Activated gamma-delta T cell treated with Interleukin-2 at 50 U/mL for 16 hours (primary cell): Measurements from ENCODE around the gene SLC17A4.
"Not testable (repeated sequence)": the region's sequence is repeated elsewhere in the genome, so short reads cannot be mapped to it uniquely, and the experiment has no call there.

Source experiments
- DNase-seq: peaks from one replicate; pipeline ENCODE4 v3.0.0-alpha.2; 2020

The SLC17A4 gene, protein sequence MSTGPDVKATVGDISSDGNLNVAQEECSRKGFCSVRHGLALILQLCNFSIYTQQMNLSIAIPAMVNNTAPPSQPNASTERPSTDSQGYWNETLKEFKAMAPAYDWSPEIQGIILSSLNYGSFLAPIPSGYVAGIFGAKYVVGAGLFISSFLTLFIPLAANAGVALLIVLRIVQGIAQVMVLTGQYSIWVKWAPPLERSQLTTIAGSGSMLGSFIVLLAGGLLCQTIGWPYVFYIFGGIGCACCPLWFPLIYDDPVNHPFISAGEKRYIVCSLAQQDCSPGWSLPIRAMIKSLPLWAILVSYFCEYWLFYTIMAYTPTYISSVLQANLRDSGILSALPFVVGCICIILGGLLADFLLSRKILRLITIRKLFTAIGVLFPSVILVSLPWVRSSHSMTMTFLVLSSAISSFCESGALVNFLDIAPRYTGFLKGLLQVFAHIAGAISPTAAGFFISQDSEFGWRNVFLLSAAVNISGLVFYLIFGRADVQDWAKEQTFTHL

DNA sequence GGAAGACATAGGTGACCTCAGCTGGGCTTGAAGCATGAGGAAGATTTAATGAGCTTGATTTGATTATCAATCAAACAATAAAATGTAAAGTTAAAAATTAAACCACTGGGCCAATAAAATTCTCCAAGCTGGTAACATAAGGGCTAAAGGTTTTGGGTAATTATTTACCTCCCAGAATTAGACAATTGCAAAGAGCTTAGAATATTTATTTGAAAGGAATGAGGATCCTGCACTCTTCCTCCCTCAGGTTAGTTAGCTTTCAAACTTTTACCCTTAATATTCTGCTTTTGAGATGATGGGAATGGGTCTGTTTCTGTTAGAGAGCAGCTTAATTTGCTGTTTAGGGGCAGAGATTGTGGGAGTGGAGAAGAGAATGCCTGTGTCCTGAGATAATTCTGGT lies at the start of gene SLC17A4:
SLC17A4 (plus strand) TSS at position 208 of the 400 bp plus-strand sequence. CDS start 7,221 bp downstream, outside the sequence.
- no peak for DNase-seq

DNA sequence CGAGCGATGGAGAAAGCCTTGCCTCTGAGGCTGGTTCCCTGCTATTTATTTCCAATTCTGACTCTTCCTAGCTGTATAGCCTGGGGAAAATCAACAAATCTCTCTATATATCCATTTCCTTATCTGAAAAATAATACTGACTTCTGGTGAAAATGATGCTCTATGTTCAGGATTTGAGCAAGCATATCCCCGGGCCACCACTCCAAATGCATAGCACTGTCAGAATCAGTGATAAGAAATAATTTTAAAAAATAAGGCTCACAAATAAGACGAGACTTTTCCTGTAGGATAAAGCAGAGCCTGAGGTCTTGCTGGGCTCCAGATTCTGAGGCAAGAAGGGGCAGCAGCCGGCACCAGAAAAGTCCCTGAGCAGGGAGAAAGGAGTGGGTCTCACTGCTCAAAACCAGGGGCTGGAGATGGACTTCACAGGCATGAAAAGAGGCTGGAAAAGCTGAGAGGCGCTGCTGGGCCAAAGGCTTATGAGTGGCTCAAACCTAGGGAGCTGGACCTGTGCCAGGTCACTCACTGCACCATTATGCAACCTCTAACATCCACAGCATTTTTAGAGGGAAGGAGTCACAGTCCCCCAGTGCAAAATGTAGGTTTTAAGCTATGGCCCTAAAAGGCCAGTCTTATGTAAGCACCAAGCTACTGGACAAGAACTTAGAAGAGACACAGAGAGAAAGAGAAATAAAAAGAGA lies 48.1 kb upstream of the SLC17A4 start:
- no peak for DNase-seq

DNA sequence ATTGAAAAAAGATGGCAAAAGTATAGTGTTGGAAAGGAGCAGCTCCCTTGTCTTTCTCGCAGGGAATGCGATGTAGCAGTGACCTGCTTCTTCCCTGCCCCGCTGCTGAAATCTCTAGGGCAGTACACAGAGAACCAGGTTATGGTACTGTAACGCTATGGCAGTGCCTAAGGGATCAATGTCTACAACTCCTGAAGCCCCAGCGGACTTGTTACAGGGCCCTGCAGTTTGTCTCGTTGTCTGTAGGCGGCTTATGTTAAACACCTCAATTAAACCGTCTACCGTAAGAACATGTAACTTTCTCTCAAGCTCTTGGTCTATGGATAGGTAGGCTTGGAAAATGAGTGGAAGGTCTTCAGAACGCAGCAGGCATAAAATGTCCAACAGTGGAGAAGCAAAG lies 44.8 kb upstream of the SLC17A4 start:
- DNase-seq = no peak

DNA sequence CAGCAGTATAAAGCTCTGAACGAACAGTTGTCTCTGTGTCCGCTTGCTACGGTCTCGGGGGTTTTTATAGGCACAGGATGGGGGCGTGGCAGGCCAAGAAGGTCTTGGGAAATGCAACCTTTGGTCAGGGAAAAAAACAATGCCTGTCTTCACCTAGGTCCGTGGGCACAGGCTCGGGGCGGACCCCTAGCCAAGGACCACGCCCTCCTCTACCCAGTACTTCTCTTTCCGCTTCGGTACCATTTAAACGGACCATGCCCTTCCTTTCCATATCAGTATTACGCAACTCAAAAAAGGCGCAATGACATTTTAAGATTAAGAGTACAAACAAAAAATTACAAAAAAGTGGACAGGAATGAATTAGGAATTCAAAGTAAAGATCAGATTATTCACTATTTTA lies 44.3 kb upstream of the SLC17A4 start:
- no peak for DNase-seq

DNA sequence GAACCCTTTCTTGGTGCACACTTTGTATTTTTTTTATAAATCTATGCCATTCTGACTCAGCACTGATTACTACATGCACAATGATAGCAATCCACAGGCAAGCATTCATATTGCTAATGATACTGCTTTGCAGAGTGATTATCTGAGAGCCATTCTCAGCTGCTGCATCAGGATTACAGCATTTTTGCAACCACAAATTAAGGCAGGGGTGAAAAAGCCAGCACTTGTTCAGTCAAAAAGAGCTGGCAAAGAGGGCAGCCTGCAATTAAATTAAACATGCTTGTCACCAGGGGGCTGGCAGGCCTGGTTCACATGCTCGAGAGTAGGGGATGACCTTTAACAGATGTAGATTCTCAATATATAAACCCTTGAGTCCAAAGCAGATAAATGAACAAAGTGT lies 40.7 kb upstream of the SLC17A4 start:
- DNase-seq = no peak

DNA sequence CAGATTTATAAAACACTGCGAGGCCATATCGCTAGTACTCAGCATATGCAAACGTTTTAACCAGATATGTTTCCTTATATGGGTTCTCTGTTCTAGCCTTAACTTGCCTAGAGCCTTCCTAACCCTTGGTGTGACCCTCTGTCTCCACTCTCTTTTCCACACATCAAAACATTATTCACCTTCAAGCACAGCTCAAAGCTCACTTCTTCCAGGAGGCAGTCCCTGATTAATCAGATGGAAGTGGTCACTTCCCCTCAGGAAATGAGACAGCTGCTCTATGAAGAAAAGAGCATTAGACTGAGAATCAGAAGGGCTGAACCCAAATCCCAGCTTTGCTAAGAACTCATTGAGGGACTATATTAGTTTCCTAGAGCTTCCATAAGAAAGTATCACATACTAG lies 39.8 kb upstream of the SLC17A4 start:
- DNase-seq = no peak

DNA sequence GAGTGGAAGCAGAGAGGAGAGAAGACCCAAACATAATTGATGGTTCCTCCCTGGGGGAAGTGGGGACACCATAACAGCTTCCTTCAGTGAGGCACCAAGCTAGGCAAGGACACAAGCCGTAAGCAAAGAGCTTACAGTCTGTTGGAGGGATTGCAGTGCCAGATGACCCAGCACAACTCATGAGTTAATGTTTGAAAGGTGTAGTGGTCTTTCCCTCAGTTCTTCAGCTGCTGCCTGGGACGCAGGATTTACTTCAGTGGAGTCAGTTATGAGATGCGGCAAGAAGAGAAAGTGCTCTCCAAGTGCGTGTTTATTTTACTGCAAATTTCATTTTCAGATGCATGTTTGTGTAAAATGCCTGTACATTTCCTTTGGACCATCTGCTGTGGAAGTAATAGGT lies 38.7 kb upstream of the SLC17A4 start:
- DNase-seq = no peak

DNA sequence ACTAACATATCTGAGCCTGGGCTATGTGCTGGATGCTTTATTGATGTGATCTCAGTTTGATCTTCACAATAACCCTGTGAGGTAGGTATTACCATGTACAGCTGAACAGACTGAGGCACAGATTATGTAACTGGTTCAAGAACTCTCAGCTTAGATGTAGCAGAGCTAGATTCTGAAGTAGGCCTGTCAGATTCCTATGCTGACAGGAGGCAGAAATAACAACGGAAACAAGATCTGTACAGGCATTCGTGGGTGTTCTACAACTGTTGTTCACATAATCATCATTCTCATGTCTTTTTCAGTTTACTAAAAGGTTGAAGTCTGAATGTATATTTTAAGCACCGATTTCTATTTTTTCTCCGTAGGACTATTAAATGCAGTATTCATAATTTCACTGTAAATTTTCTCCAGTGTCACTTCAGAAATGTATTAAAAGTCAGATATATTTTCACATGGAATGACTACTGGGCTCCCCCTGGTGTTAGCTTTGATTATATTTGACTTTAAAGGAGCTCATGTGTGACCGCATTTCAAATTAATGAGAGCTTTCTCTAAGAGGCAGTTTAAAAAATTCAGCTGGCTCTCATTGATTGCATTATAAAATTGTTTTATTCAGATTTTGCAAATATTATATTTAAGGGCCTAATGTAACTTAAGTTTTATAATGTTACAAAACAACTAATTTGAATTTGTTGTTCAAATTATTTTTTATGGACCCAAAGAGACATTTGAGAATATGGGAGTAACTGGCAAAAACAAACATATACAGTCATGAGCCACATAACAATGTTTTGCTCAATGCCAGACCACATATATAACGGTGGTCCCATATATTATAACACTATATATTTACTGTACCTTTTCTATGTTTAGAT lies 36.4 kb upstream of the SLC17A4 start:
- no peak for DNase-seq

DNA sequence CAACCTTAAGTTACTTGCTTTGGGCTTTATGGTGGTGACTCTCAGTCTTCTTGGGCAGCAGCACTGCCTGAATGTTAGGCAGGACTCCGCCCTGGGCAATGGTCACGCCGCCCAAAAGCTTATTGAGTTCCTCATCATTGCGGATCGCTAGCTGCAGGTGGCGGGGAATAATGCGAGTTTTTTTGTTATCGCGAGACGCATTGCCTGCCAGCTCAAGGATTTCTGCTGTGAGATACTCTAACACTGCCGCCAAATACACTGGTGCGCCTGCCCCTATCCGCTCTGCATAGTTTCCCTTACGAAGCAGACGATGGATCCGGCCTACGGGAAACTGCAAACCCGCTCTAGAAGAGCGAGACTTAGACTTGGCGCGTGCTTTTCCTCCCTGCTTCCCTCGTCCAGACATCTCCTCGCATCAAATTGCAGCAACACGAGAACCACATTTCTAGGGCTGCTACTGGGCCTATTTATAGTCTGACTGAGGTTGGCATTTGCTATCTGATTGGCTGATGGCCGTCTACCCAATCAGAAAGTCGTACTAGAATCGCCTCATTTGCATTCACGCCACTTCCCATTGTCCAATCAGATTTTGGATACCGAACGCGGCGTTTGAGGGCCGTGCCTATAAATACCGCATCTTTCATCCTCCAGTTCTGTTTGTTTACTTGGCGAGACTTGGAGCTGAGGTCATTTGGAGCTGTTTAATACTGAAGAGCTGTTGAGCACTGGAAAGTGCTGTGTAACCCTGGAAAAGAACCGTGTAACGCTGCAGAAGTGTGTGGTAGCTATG lies 28.2 kb upstream of the SLC17A4 start:
- DNase-seq = no peak

DNA sequence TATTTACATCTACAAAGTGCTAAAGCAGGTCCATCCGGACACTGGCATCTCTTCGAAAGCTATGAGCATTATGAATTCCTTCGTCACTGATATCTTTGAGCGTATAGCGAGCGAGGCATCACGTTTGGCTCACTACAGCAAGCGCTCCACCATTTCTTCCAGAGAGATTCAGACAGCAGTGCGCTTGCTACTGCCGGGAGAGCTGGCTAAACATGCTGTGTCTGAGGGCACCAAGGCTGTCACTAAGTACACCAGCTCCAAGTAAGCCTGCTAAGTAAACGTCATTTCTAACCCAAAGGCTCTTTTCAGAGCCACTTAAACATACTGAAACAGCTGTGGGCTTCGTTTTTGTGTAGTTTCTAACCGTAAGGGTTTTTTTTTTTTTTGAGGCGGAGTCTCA lies 27.5 kb upstream of the SLC17A4 start:
- DNase-seq = no peak

DNA sequence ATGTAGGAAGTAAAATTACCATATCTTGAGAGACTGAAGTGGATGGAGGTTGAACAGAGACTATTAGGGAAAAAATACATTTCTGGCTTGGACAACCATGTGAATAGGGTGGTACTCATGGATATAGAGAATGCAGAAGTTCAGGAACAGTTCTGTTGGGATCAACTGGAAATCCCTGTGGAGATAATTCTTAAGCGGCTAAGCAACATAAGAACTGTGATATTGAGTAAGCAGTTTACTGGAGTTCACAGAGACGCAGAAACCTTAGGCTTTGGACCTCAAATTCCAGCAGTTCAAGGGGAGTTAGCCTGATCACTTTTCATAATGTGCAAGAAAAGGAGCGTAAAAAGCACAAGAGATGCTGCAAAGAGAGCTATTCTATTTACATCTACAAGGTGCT lies 23.6 kb upstream of the SLC17A4 start:
- no peak for DNase-seq

DNA sequence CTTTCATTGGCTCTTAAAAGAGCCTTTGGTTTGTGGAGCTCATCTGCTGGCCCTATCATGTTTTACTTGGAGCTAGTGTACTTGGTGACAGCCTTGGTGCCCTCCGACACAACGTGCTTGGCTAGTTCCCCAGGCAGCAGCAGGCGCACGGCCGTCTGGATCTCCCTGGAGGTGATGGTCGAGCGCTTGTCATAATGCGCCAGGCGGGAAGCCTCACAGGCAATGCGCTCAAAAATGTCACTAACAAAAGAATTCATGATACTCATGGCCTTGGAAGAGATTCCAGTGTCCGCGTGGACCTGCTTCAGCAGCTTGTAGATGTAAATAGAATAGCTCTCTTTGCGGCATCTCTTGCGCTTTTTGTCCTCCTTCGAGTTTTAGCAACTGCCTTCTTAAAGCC lies 22.8 kb upstream of the SLC17A4 start:
- DNase-seq = no peak

DNA sequence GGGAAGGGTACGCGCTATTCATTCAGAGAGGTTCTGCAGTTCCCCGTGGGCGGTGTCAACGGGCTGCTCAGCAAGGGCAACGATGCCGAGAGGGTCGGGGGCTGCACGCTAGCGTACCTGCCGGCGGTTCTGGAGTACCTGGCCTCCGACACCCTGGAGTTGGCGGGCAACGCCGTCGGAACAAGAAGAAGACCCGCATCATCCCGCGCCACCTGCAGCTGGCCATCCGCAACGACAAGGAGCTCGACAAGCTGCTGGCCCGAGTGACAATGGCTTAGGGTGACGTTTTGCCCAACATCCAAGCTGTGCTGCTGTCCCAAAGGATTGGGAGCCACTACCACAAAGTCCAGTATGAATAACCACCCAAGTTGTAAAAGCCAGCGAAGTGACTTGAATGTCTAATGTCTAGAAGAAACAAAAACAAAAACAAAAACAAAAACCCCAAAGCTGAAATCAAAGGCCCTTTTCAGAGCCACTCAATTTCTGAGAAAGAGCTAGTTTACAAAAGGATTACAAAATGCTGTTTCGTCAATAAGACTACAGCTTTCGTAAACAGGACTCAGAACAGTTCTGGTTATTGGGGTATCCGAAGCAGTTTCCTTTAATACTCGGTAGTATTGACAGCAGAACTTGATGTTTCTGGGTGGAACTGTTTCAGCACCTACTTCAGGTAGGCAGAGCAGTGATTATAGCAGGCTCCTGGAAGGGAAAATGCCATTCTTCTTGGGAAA lies 21.9 kb upstream of the SLC17A4 start:
- no peak for DNase-seq

DNA sequence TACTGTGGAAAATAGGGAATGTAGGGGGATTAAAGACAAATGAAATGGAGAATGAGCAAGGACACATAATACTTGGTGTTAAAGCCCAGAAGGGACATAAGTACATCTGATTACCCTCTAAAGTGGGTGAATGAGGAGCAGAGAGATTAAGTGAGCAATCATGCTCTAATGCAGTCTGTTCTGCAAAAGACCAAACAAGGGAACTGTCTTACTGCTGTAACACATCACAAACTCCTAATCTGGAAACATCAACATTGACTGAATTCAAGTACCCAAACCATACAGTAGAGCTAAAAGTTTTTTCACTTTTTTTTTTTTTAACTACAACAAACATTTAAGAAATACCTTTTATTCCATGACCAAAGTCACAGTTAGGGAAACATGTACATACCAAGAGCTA lies 19.3 kb upstream of the SLC17A4 start:
- DNase-seq = no peak

DNA sequence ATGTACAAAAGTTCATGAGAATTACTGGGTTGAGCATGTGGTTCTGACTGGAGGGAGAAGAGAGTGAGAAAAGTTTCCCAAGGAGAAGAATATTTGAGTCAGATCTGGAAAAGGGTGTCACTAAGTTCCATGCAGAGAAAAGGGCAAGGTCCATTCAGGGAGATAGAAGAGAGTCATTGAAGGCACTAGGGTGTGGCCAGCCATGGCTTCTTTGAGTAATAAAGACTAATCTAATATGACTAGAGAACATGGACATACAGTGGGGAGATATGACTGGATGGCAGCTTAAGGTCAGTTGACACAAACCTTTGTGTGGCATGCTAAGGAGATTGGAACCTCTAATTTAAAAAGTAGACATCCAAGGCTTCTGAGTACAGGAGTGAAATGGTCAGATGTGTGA lies 10.7 kb upstream of the SLC17A4 start:
- no peak for DNase-seq

DNA sequence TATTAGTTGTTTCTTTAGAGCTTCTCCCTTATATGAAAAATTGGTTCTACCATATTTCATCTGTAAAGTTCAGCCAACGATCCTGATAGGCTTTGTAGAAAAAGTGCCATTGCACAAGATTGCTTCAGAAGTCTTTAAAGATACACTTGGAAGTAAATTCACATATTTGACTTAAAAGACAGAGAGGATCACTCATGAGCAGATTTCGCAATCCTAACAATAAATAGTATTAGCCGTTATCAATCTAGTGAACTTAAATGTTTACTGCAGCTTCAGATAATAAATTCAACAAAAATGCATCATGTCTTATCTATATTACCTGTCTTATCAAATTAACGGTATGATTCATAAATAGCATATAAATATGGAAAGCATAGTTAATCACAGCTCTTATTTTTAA lies 8.7 kb upstream of the SLC17A4 start:
- no peak for DNase-seq

DNA sequence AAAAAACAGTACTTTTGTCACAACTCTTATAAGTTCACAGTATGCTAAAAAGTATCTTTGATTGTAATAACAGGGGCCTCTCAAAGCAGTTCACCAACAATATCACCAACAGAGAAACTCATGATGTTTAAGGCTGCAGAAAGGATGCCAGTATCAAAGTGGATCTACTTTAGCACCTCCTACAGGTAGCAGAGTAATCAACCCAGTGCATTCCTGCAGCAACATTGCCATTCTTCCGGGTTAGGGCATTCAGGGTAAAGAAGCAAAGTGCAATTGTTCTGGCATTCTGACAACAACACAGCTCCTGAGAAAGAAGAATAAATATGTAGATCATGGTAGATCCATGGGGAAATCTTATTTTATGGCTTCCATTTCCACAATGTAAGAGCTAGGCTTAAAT lies 7.6 kb upstream of the SLC17A4 start:
- DNase-seq = no peak

DNA sequence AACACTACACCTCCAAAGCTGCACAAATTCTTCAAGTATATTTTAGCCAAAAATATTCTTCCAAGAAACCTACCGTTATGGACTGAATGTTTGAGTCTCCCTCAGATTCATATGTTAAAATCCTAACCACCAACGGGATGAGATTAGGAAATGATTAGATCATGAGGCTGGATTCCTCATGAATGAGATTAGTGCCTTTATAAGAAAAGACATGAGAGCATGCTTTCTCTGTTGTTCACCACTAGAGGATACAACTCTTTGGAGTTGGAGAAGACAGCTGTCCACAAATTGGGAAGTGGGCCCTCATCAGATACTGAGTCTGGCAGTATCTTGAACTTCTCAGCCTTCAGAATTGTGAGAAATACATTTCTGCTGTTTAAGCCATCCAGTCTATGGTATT lies 7.1 kb upstream of the SLC17A4 start:
- DNase-seq = no peak

DNA sequence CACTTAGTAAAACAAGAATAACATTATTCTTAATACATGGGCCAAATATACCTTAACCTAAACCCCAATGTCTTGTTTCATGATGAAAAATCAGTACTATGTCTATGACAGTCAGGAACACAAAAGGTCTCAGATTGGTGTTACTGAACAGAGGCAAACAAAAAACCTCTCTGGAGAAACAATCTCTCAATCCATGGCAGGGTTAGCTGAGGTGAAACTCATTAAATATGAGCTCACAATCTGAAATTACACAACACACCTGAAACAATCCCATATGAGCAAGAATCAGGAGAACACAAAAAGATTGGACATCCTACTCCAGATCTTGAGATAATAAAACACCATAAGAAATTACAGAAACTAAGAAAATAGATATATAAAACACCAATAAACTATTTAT lies 6.5 kb upstream of the SLC17A4 start:
- no peak for DNase-seq

DNA sequence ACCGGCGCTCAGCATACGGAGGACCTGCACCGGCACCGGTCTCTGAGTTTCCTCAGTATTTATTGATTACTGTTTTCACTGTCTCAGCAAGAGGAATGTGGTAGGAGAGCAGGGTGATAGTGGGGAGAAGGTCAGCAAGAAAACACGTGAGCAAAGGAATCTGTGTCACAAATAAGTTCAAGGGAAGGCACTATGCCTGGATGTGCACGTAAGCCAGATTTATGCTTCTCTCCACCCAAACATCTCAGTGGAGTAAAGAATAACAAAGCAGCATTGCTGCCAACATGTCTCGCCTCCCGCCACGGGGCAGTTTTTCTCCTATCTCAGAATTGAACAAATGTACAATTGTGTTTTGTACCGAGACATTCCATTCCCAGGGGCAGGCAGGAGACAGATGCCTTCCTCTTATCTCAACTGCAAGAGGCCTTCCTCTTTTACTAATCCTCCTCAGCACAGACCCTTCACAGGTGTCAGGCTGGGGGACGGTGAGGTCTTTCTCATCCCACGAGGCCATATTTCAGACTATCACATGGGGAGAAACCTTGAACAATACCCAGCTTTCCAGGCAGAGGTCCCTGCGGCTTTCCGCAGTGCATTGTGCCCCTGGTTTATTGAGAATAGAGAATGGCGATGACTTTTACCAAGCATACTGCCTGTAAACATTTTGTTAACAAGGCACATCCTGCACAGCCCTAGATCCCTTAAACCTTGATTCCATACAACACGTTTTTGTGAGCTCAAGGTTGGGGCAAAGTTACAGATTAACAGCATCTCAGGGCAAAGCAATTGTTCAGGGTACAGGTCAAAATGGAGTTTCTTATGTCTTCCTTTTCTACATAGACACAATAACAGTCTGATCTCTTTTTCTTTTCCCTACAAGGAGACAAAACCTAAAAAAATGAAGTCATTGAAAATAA lies 5.7 kb upstream of the SLC17A4 start:
- DNase-seq = not testable (repeated sequence)

DNA sequence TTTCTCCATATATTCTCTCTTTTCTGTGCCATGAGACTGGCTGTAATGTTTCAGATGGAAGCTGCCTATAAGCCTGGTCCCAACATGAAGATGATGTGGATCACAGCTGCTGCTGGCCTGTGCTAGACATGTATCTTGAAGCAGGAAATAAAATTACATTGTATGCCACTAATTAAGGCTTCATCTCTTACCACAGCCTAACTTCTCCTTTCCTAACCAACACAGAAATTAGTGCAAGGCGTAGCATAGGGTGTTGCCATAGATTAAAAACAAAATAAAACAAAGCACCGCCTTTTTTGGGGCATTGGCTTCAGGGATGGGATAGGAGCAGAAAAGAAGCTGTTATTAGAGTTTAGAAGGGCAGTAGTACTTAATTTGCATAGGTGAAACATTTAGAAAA lies 4.7 kb upstream of the SLC17A4 start:
- DNase-seq = no peak
